ENCODE measurements around the gene CEP170B. TPM values are rescaled to one million over a fixed set of nuclear protein-coding genes. Genes with fewer than 3 reads are reported as not detected.

Gene CEP170B
- total and polyA plus RNA-seq, 2 donors (not counting 3 experiments of a cell fraction or from before 2014, with no cell fraction given), result 13.9 to 38.6 TPM

- CTCF ChIA-PET, result interaction anchor here (0.7 to 4.4 kb wide), 13 partner anchors 9 to 165 kb away, joined by 3 to 39 read pairs (median 5); partner anchors contain the start of gene PLD4
- no peak overlapping the region for H3K9ac ChIP-seq (replicated peaks; ENCODE audit: extremely low read depth, insufficient read depth, low read length)
- no peaks in the 10 kb centered on the region for H3K9me1 ChIP-seq (replicated peaks; ENCODE audit: control insufficient read depth, extremely low read depth, insufficient read depth, low read length)
- H3K27me3 ChIP-seq (ENCODE audit: control insufficient read depth in 2 of 2, insufficient read depth in 2 of 2, low read length in 2 of 2), result peaks cover 3 to 11% of the 10 kb centered on the region in 2 experiments
- peaks cover 6% of the 10 kb centered on the region for H3K4me1 ChIP-seq (ENCODE audit: control insufficient read depth, extremely low read depth, insufficient read depth, low read length)
- no peak overlapping the region for H3K4me2 ChIP-seq (ENCODE audit: insufficient read depth, low read length)
- FAIRE-seq (no peak), DNase-seq (ENCODE audit: low read depth, low spot score) (no peak)
- H3K4me3 ChIP-seq (replicated peaks in 1 of 3; ENCODE audit: insufficient read depth in 1 of 3, low read depth in 1 of 3, low read length in 3 of 3), result peak overlapping the region in 1 of 3 experiments; percentile 49
- no peak overlapping the region for H2AFZ ChIP-seq (ENCODE audit: low read depth, low read length)
- POLR2A ChIA-PET, result no interaction called here
- TF ChIP-seq EZH2 (IDR thresholded peaks at IDR 0.05; ENCODE audit: borderline replicate concordance, low read depth, low read length, severe bottlenecking) (peak; percentile 57), MAX (IDR thresholded peaks at IDR 0.05; ENCODE audit: insufficient read depth, insufficient read length) (no peak)
- dilution Hi-C loops (cut with MboI; ENCODE audit: extremely low pct_ligation_motif_present, low sequenced_read_pairs), result loop anchor here (10.0 kb wide), 1 partner anchor 141 kb away; no protein-coding TSS in a partner anchor
- no peaks in the 10 kb centered on the region for H3K36me3 ChIP-seq (ENCODE audit: control insufficient read depth in 2 of 2, extremely low read depth in 1 of 2, insufficient read depth in 2 of 2, low read length in 2 of 2)
- no peak overlapping the region for H3K27ac ChIP-seq (ENCODE audit: insufficient read depth, low read depth, low read length)
- intact Hi-C loops (cut with micrococcal nuclease), result loop anchor here (1.0 kb wide), 4 partner anchors 36 to 152 kb away; partner anchors contain the start of gene CDCA4
- H3K9me3 ChIP-seq (replicated peaks; ENCODE audit: control insufficient read depth, insufficient read depth, low read length), result no peaks in the 10 kb centered on the region
- BruUV-seq (replicated peaks), result no TSS peak
- no peaks in the 10 kb centered on the region for H3K79me2 ChIP-seq (ENCODE audit: control insufficient read depth, insufficient read depth, low read length)
- H4K20me1 ChIP-seq (replicated peaks; ENCODE audit: control insufficient read depth, extremely low read depth, insufficient read depth, low read length), result no peaks in the 10 kb centered on the region
Observed at GRCh38 chr14:104933746-104934733, 69.0 kb downstream of the CEP170B start.

GRCh38 chr14:104935026-104935650 is 70.1 kb downstream of the CEP170B start:
- no peaks in the 10 kb centered on the region for H4K20me1 ChIP-seq (replicated peaks; ENCODE audit: control insufficient read depth, extremely low read depth, insufficient read depth, low read length)
- H3K9me1 ChIP-seq (replicated peaks; ENCODE audit: control insufficient read depth, extremely low read depth, insufficient read depth, low read length), result no peaks in the 10 kb centered on the region
- no peak overlapping the region for H3K9ac ChIP-seq (replicated peaks; ENCODE audit: extremely low read depth, insufficient read depth, low read length)
- ChIA-PET POLR2A (no interaction called here), CTCF (interaction anchor here (1.1 to 4.4 kb wide), 5 partner anchors 32 to 166 kb away, joined by 3 to 37 read pairs (median 10); no protein-coding TSS in a partner anchor)
- no peak for DNase-seq (ENCODE audit: low read depth, low spot score)
- H3K79me2 ChIP-seq (ENCODE audit: control insufficient read depth, insufficient read depth, low read length), result no peaks in the 10 kb centered on the region
- no peak overlapping the region for H3K4me2 ChIP-seq (ENCODE audit: insufficient read depth, low read length)
- no TSS peak for BruUV-seq (replicated peaks)
- H3K4me1 ChIP-seq (ENCODE audit: control insufficient read depth, extremely low read depth, insufficient read depth, low read length), result peaks cover 6% of the 10 kb centered on the region
- H3K27me3 ChIP-seq (ENCODE audit: control insufficient read depth in 2 of 2, insufficient read depth in 2 of 2, low read length in 2 of 2), result peaks cover 3 to 11% of the 10 kb centered on the region in 2 experiments
- dilution Hi-C loops (cut with MboI; ENCODE audit: extremely low pct_ligation_motif_present, low sequenced_read_pairs) (loop anchor here (10.0 kb wide), 1 partner anchor 140 kb away; no protein-coding TSS in a partner anchor), intact Hi-C loops (cut with micrococcal nuclease) (no loop called here)
- H3K4me3 ChIP-seq (replicated peaks in 1 of 3; ENCODE audit: insufficient read depth in 1 of 3, low read depth in 1 of 3, low read length in 3 of 3), result no peak overlapping the region
- H3K27ac ChIP-seq (ENCODE audit: insufficient read depth, low read depth, low read length), result no peak overlapping the region
- no peak overlapping the region for H2AFZ ChIP-seq (ENCODE audit: low read depth, low read length)
- no peaks in the 10 kb centered on the region for H3K9me3 ChIP-seq (replicated peaks; ENCODE audit: control insufficient read depth, insufficient read depth, low read length)
- TF ChIP-seq EZH2 (IDR thresholded peaks at IDR 0.05; ENCODE audit: borderline replicate concordance, low read depth, low read length, severe bottlenecking), result no peak
- TF ChIP-seq MYC (IDR thresholded peaks at IDR 0.05; ENCODE audit: low read depth, low read length), result no peak
- no peaks in the 10 kb centered on the region for H3K36me3 ChIP-seq (ENCODE audit: control insufficient read depth in 2 of 2, extremely low read depth in 1 of 2, insufficient read depth in 2 of 2, low read length in 2 of 2)
- FAIRE-seq, result no peak
